ENCODE results near the gene GABRR3.
"Not testable (repeated sequence)": the region's sequence is repeated elsewhere in the genome, so short reads cannot be mapped to it uniquely, and the experiment has no call there.

The GABRR3 gene

DNA sequence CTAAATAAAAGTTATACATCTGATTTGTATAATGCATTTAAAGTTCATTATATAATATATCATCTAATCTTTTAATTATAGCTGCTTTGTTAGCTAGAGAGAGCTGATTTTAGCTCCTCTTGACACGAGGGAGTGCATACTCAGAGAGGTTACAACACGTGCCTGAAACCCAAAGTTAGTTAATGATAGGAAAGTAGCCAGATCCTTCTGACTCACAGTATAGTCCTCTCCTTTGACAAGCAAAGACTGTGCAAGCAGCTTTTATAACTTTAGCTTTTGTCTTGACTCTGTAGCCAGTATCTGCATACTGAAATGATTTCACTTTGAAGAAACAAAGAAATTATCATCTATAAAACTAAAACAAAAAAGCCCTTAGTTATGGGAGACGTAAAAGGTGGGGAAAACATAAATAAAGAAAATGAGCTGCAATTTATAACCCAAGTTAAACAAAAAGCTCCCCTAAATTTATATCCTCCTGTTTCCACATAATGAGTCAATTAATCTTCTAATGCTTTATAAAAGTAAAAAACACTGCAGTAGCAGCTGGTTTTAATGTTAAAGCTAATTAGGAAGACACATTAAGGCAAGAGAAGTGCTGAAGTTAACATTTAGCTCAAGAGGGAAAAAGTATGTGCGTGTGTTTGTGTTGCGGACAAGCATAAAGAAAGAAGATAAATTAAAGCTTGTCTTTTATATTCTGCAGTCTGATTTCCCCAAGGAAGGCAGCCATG, 13.1 kb downstream of the GABRR3 start:
- no peak for DNase-seq (ENCODE audit: low spot score)

DNA sequence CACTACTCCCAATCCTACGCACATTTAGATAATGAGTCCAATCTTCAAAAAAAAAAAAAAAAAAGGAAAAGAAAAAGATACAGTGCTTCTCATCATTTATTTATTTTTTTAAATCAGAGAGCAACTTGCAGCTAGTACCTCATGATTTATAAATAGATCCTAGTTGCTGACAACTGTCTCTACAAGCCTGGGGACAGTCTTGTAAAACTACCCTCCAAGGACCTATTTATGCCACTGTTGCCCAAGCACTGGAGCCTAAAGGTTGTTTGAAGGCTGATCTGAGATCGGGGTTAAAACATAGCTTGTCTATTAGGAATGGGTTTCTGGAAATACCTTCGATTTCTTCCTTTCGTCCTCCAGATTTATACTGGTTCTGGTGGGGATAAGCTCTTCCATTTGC, 14.7 kb downstream of the GABRR3 start:
- no peak for DNase-seq (ENCODE audit: low spot score)

DNA sequence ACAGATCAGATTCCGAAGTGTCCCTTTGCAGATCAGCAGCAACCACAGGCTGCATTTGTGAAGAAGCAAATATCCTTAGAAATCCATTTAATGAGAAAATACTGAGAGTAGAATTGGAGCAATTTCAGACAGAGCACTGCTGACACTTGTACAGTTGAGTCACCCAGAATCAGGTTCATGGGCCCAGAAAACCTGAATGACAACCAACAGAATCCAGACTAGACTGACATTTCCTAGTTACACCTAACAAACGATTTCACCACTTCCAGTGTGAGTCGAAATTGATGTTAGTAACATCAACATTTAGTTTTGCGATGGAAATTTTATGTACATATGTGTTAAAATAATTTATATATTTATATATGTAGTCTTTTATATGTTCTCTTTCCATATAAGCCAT, 16.8 kb downstream of the GABRR3 start:
- DNase-seq (ENCODE audit: low spot score), result no peak

DNA sequence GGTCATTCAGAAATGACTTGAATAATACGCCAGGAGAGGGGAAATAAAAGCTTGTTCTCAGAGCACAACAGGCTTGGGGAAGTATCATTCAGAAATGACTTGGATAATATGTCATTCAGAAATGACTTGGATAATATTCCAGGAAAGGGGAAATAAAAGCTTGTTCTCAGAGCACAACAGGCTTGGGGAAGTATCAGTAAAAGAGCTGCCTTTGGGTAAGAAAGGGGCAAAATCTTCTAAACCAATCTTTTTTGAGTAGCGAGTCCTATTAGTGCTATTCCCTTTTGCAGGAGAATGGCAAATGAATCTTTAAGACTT, 20.9 kb downstream of the GABRR3 start:
- no peak for DNase-seq (ENCODE audit: low spot score)

DNA sequence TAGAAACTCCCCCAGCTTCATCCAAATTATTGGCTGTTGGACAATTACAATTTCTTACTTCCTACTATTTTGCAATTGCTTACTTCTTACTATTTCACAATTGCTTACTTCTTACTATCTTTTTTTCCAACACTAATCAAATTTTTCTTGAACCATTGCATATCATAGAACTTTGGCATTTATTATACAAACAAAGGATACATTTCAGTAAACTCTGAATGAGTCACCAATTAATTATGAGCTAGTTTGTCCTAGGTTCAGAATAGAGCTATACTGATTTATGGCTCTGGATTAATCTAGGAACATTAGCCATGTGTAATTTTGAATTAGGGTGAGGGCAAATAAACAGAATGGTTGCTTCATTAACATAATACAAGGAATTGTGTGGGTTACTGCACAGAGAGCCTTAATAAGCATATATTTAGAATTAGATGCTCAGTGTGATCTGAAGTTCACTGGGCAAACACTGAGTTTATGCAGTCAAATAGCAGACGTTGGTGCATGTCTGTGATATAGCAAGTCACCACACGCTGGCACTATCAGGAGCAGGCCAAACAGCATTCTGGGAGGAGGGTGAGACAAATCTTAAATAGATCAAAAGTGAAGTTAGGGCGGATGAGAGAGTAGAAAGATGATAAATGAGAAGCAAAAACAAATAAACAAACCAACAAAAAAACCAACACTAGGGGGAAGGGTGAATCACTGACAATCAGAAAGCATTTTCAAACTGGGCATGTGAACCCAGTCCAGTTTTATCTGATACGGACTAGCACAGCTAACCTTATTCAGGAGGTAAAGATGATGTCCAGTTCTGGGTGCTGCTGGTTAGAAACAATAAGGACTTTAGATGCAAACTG, 21.5 kb downstream of the GABRR3 start:
- DNase-seq (ENCODE audit: low spot score), result no peak

DNA sequence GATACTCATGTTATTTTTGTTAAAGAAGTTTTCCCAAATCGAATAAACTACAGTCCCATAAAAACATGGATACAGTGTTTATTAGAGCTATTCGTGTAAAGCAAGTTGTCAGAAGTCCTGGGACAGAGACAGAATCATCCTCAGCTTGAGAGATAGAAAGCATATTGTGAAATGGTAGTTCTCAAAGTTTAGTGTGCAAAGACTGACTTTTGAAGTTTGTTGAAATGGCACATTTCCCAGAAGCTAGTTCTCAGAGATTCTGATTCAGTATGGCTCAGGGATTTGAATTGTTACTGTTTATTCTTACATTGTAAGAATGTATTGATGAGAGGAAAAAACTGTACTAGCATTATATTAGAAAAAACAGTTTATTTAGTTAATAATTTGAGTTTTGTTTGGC, 22.1 kb downstream of the GABRR3 start:
- DNase-seq (ENCODE audit: low spot score), result no peak

DNA sequence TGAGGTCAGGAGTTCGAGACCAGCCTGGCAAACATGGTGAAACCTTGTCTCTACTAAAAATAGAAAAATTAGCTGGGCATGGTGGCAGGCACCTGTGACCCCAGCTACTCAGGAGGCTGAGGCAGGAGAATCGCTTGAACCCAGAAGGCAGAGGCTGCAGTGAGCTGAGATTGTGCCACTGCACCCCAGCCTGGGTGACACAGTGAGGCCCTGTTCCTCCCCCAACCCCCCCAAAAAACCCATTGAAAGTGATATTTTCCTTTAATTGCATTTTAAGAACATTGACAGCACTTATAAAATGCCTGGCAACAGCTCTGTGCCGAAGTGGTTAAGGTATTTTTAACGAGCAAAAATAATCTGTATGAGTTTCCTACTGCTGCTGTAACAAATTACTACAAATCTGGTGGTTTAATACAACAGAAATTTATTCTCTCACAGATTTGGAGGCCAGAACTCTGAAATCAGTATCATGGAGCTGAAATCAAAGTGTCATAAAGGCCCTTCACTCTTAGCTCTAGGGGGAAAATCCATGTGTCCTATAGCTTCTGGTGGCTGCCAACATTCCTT, 24.1 kb downstream of the GABRR3 start:
- DNase-seq (ENCODE audit: low spot score), result not testable (repeated sequence)

DNA sequence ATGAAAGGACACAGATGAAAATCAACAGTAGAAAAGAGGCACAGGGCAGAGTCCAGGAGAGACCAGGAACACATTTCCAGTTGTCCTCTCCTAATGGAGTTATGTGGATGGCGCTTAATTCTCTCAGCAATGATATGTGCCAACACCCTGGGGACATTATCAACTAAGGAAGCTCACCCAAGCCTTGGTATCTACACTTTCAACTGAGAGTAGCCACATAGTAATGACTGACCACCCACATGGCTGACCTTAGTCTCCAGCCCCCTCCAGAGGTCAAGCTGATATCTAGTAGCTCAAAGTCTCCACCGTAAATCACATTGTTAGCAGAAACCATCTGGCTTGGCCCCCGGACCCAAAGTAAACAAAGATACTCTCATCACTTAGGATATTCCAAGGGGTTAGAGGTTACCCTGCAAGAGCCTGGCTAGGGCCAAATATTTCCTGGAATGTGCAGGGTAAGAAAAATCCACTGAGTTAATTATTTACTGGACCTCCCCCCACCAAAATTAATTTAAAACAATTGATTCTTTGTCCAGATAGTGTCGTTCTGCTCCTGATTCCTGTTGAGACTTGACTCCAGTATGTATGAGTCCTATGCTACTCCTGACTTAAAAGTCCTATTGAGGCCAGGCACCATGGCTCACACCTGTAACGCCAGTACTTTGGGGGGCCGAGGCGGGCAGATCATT, 24.8 kb downstream of the GABRR3 start:
- no peak for DNase-seq (ENCODE audit: low spot score)

DNA sequence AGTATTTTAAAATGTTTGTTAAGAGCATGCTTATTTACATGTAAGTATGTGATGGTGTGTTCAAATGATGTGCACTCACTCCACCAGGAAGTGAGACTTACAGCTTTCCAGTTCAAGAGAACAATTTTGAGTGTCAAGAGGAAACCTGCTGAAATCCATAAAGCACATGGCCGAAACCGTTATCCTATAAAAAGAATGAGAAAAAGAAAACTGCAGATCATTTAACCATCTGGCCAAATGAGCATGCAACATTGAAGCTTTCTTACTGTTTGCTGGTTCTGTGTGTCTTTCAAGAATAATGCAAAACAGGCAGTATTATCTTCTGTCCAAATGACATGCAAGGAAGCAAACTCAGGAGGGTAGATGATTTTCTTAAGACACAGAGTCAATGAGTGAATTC, 26.3 kb downstream of the GABRR3 start:
- no peak for DNase-seq (ENCODE audit: low spot score)

DNA sequence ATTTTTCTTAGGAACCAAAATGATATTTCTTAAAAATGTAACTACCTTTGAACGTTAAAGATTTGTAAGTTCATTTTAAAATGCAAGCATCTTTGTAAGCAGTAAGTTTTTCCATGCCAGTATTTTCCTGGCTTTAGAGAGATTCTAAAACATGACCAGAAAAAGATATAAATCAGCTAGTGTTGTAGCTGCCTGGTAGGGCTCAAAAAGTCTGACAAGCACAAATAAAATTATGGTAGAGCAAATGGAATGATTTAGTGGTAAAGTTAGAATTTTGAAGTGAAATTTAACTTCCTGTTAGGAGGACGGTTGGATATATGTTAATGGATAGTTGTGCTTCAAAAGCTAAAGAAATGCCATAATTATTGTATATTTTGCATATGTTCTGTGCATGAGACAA, 29.7 kb downstream of the GABRR3 start:
- DNase-seq (ENCODE audit: low spot score), result no peak

DNA sequence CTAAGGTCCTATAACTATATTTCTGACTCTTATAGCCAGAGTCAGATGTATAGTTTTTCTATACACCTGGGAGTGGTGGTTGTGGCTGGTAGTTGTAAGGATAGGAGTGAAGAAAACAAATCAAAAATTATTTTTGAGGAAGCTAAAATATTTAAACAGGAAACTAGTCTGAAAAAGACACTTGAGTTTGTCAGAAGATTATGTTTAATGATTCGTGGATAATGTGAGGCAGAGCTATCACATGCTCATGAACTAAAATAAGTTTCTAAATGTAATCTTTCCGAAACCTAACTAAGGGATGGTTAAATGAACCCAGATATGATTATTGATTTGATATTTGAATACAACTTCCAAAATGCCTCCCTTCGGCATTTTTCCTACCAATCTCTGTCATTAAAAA, 30.4 kb downstream of the GABRR3 start:
- no peak for DNase-seq (ENCODE audit: low spot score)

DNA sequence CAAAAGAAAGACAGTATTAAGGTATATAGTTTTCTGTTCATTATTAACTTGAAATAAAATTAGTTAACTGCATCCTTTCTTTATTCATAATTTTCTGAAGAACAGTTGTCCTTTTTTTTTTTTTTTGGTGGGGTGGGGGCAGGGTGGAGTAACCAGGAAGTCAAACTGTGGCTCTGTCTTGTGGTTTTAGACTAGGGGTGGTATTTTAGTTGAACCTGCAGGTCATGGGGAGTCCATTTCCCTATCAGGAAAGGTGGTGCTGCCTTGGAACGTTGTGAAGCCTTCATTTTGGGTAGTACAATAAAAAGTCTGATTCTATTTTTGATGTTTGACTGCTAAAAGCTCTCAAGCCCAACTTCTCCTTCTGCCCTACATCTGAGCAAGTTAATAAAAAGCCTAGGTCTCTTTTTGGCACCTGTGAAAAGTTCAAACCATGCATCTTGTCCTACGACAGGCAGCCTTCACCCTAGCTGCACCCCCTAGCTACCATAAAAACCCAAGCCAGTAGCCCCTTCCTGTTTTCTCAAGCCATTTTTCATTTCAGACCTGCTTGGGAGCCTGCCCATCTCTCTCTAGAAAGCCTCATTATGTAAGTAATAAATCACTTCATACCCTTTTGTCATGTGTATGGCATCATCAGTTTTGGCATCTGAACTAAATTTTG, 31.7 kb downstream of the GABRR3 start:
- no peak for DNase-seq (ENCODE audit: low spot score)

DNA sequence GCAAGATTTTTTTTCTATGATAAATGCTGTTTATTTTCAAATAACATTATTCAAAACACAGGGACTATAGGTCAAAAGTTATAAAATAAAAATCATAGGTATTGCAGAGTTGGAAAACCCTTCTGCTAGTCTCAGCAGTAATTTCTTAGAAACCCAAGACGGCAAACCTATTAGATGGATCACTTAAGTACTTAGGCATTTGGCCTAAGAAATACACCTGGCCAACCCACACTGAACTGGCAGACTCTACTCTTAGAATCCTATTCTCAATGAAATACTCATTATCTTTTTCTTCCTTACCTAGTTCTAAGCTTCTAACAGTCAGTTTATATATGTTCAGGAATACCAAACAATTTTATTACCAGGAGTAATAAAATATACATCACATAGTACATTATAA, 32.4 kb downstream of the GABRR3 start:
- DNase-seq (ENCODE audit: low spot score), result no peak

DNA sequence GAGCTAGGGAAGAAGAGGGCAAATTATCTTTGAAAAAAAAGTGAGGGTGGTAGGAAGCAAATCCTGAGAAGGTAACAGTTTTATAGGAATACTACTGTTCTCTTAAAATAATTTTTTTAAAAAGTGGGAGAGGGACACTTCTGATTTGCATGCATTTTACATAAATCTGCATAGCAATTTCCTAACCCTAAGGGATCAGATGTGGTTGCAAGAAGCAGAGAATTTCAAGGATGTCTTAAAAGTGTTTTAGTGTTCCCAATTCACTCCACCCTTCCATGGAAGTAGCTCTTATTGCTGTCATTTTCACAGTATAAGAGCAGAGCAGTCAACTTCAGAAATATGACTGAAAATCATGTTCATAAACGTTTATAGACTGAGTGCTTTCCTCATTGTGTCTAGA, 35.1 kb downstream of the GABRR3 start:
- no peak for DNase-seq (ENCODE audit: low spot score)

DNA sequence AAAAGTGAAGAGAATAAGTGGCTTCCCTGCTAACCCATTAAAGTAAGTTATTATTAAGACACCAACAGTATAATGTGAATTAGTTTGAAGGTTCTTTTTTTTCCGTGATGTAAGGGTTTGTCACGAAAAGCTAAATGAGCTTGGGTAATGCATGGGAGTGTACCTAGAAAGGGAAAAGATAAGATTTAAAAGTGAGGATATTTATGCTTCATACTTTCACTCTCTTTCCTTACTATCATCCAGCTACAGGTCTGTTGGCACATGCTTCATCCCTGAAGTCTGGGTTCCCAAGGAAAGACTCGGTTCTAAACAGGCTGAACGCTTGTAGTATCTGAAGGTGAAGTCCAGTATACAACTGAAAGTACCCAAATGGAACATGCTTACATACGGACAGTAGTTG, 36.0 kb downstream of the GABRR3 start:
- no peak for DNase-seq (ENCODE audit: low spot score)

DNA sequence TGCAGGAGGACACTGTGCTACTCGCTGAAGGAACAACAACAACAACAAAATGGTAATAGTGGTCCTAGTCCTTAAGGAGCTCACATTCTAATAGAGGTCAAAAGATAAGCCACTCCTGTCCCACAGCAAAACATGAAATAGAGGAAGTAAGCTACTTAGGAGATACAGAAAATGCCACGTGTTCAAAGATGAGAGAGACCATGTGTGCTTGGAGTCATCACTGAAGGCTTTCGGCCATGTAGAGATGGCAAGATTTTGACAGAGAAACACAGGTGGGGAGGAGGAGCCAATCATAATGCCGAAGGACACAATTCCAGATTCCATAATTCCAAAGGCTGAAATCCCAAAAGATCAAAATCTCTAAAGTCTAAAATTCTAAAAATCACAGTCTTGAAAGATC, 38.1 kb downstream of the GABRR3 start:
- no peak for DNase-seq (ENCODE audit: low spot score)

DNA sequence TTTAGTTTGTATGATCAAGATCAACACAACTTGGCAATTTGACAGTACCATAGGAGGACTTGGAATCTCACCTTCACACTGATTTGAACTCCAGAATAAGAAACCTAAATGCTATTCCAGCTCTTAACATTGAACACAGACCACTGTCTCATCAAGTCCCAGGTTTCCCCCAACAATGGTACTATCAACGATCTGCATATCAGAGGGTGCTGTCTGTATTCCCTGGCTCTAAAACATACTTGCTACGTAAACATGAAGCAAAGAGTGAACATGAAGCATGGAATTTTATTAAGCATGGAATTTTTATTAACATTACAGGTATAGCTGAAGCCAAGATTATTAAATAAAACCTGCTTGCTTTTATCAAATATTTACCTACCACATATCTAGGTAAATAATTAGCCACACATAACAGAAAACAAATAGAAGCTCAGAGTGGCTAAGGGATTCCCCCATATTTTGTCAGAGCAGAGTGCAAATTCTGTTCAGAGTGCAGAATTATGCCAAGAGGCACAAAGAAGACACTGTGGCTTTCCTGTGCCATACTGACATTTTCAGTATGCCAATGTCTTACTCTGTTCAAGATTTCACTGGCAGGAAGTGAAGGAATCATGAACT, 40.7 kb downstream of the GABRR3 start:
- DNase-seq (ENCODE audit: low spot score), result no peak

DNA sequence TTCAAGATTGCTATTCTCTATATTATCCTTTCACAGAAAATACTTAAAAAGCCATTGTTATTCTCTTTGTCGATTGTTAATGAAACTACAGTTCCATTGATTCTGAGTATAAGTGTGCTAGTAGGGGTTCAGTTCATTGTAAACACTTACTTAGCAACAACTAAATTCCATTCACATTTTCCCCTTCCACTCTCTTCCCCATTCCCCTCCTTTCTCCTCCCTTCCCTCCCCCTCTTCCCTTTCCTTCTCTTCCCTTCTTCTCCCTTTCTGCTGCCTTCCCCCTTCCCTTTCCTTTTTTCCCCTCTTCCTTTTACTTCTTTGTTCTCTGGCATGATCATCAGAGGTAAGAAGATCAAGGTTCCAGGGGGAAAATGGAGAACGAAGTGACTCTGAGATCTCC, 41.6 kb downstream of the GABRR3 start:
- no peak for DNase-seq (ENCODE audit: low spot score)

DNA sequence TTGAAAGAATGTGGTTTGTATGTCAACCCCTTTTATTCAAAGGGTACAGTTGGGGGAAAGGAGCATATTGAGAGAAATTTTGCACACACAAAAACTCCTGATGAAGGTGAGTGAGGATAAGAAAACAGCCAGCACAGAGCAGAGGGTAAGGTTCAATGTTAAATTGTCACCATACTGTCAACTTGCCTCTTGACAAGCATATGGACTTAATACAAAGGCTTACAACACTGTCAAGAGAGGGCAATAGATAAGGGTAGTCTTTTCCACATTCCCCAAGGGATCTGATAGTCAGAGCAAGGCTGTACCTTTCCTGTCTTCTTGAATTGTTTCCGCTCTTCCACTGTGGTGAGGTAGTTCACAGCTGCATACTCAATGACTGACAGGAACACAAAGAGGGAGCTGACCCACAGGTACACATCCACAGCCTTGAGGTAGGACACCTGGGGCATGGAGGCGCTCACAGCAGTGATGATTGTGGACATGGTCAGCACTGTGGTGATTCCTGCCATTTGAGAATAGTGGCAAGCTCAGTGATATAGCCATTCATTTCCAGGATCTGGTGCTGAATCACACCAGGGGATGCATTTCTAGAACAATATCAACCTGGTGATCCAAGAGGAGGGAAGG, 42.5 kb downstream of the GABRR3 start:
- DNase-seq (ENCODE audit: low spot score), result no peak

DNA sequence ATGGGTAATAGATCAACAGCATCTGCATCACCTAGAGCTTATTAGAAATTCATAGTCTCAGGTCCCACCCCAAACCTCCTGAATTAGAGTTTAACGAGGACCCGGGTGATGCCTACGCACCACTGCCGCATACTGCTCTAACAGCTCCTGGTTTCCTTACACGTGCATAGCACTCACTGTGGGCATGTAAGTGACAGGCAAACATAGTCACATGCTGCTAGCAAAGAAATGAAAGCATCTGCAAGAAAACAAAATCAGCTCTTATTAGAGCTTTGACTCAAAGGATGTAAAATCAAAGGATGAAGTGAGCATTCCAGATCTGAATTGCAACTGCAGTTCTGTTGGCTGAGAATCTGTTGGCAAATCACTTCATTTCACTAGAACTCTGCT, 43.8 kb downstream of the GABRR3 start:
- DNase-seq (ENCODE audit: low spot score), result no peak

DNA sequence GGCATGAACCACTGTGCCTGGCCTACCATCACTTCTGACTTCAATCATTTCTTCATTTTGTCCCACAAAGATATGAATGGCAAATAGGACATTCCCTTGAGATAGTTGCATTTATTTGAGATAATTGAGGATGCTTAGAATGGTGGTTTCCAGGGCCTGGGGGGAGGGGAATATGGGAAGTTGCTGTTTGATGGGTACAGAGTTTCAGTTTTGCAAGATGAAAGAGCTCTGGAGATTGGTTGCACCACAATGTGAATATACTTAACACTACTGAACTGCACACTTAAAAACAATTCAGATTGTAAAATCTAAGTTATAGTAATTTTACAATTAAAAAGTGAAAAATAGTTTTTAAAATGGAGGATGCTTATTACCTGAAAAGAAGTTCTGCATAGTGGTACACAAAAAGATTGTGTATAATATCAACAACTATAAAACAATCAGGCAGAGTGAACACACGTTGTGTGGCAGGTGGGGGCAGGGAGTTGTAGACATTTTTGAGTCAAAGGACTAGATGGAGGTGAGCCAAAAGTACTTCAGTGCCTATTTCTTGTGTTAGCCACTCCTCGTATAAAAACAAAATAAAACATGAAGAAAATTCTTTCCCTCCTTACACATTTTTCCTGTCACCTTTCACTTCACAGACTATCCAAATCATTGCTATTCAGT, 44.4 kb downstream of the GABRR3 start:
- DNase-seq (ENCODE audit: low spot score), result no peak
